Osteocyte (in vitro differentiated cells): ENCODE measurements around the gene LIMS1. TPM values are rescaled to one million over a fixed set of nuclear protein-coding genes. Genes with fewer than 3 reads are reported as not detected.
A peak's percentile ranks its signal among the peaks of the same experiment; 100 is the strongest.
"Not testable (repeated sequence)": the region's sequence is repeated elsewhere in the genome, so short reads cannot be mapped to it uniquely, and the experiment has no call there.

ENCODE experiments used
- DNase-seq: peaks from one replicate; pipeline ENCODE4 v3.0.0; 2021; ENCODE audit warnings: mixed read lengths; ENCODE audit not compliant: unreplicated experiment; ENCODE audit errors: extremely low spot score
- H3K27ac Mint-ChIP-seq: one replicate; pipeline ENCODE4 v1.8.0; 2021; ENCODE audit warnings: mild to moderate bottlenecking, mixed read lengths; ENCODE audit not compliant: unreplicated experiment
- H3K27me3 Mint-ChIP-seq: one replicate; pipeline ENCODE4 v1.8.0; 2021; ENCODE audit warnings: mixed read lengths; ENCODE audit not compliant: unreplicated experiment
- H3K36me3 Mint-ChIP-seq: one replicate; pipeline ENCODE4 v1.8.0; 2021; ENCODE audit warnings: mixed read lengths; ENCODE audit not compliant: unreplicated experiment
- H3K4me1 Mint-ChIP-seq: one replicate; pipeline ENCODE4 v1.8.0; 2021; ENCODE audit warnings: mixed read lengths; ENCODE audit not compliant: unreplicated experiment
- H3K4me3 Mint-ChIP-seq: one replicate; pipeline ENCODE4 v1.8.0; 2021; ENCODE audit warnings: mild to moderate bottlenecking, moderate library complexity, mixed read lengths; ENCODE audit not compliant: unreplicated experiment
- H3K9me3 Mint-ChIP-seq: one replicate; pipeline ENCODE4 v1.8.0; 2021; ENCODE audit warnings: mixed read lengths; ENCODE audit not compliant: unreplicated experiment
- total RNA-seq: library from RNA; stranded (reverse); gene quantifications from 2 replicates; pipeline ENCODE4 v1.2.1, GENCODE V29; 2021
- TF ChIP-seq, protein P1 (sequence below): fragments of 200-600 bp; sonication (generic); IDR thresholded peaks from 2 replicates; pipeline ENCODE4 v1.5.0; 2021; ENCODE audit warnings: antibody characterized with exemption, mild to moderate bottlenecking, moderate library complexity

Gene LIMS1
- total RNA-seq, 1 donor from 2014 or later = 74.4 TPM

DNA sequence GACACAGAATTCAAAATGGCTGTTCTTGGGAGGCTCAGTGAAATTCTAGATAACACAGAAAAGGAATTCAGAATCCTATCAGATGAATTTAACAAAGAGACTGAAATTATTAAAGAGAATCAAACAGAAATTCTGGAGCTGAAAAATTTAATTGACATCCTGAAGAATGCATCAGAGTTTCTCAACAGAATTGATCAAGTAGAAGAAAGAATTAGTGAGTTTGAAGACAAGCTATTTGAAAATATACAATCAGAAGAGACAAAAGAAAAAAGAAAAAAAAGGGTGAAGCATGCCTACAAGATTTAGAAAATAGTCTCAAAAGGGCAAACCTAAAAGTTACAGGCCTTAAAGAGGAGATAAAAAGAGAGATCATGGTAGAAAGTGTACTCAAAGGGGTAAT, 173.0 kb downstream of the LIMS1 start:
- Mint-ChIP-seq H3K36me3 (peaks cover 6% of the 10 kb centered on the region), H3K4me1 (no peaks in the 10 kb centered on the region), H3K4me3 (no peak overlapping the region), H3K27me3 (peaks cover 16% of the 10 kb centered on the region), H3K9me3 (peaks cover 20% of the 10 kb centered on the region), H3K27ac (no peak overlapping the region)
- DNase-seq = no peak
- TF ChIP-seq, protein P1, sequence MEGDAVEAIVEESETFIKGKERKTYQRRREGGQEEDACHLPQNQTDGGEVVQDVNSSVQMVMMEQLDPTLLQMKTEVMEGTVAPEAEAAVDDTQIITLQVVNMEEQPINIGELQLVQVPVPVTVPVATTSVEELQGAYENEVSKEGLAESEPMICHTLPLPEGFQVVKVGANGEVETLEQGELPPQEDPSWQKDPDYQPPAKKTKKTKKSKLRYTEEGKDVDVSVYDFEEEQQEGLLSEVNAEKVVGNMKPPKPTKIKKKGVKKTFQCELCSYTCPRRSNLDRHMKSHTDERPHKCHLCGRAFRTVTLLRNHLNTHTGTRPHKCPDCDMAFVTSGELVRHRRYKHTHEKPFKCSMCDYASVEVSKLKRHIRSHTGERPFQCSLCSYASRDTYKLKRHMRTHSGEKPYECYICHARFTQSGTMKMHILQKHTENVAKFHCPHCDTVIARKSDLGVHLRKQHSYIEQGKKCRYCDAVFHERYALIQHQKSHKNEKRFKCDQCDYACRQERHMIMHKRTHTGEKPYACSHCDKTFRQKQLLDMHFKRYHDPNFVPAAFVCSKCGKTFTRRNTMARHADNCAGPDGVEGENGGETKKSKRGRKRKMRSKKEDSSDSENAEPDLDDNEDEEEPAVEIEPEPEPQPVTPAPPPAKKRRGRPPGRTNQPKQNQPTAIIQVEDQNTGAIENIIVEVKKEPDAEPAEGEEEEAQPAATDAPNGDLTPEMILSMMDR = no peak

DNA sequence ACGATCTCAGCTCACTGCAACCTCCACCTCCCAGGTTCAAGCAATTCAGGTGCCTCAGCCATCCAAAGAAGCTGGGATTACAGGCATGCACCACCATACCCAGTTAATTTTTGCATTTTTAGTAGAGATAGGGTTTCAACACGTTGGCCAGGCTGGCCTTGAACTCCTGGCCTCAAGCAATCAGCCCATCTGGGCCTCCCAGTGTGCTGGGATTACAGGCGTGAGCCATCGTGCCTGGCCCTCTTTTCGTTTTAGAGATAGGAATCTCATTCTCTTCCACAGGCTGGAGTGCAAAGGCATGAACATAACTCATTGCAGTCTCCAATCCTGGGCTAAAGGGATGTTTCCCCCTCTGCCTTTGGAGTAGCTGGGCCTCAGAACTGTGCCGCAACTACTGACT, 182.7 kb downstream of the LIMS1 start:
- H3K9me3 Mint-ChIP-seq, H3K27ac Mint-ChIP-seq, H3K36me3 Mint-ChIP-seq: not testable (repeated sequence)

DNA sequence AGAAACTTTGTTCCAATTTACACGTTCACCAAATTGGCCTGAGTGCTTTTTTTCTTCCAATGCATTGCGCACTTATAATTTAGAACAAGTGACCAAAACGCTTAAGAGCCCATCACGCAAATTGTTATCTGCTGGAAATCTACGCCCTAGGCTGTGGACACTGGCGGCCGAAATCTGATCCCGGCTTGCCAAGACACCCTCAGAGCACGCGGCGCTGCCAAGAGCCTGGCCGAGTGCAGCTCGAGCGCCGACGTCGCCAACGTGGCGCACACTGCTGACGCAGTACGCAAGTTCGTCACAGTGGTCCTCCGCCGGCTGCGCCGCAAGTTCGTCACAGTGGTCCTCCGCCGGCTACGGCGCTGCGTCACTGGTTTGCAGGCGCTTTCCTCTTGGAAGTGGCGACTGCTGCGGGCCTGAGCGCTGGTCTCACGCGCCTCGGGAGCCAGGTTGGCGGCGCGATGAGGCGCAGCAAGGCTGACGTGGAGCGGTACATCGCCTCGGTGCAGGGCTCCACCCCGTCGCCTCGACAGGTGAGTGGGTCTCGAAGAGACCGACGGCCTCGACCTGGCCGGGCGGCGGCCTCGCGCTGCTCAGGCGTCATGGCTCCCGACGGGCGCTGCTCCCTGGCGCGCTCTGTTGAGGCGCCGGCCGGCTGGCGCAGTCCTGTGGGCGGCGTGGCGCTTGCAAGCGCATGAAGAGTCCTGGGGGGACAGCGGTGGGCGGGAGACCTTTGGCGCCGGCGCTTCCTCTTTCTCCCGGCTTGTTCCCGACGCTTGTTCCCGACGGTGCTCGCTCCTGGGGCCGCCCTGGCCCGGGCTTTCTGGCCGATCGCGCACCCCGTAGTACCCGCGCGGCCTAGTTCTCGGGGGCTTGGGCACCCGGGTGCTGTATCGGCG, 185.1 kb downstream of the LIMS1 start, which contains the start of gene RANBP2:
Gene RANBP2, plus strand, starts transcription at position 334 of the 896 bp plus-strand sequence. Its CDS starts 125 bp downstream, at position 459.
- H3K27ac Mint-ChIP-seq = peak within 1 kb of the TSS; percentile 96
- DNase-seq = peak; percentile 97
- no peaks in the 10 kb centered on the region for H3K36me3 Mint-ChIP-seq
- peak within 1 kb of the TSS; percentile 83 for H3K4me3 Mint-ChIP-seq
- H3K4me1 Mint-ChIP-seq = peaks cover 20% of the 10 kb centered on the region
- H3K27me3 Mint-ChIP-seq = no peaks in the 10 kb centered on the region
- TF ChIP-seq, protein P1 = no peak
- H3K9me3 Mint-ChIP-seq = no peaks in the 10 kb centered on the region

More for the DNA sequence above, 182.7 kb downstream of the LIMS1 start:
- H3K4me3 Mint-ChIP-seq, H3K27me3 Mint-ChIP-seq, DNase-seq: not testable (repeated sequence)
- peaks cover 14% of the 10 kb centered on the region for H3K4me1 Mint-ChIP-seq

DNA sequence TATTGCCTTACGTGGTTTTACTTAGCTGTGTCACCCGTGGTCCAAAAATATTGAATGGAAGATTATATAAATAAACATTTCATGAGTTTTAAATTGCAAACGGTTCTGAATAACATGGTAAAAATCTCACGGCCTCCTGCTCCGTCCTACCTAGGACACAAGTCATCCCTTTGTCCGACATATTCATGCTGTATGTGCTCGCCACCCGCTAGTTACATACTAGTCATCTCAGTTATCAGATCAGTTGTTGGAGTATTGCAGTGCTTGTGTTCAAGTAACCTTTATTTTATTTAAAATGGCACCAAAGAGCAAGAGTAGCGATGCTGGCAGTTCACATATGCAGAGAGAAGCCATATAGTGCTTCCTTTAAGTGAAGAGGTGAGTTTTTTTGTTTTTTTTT, 191.8 kb downstream of the LIMS1 start:
- H3K27me3 Mint-ChIP-seq, DNase-seq, H3K9me3 Mint-ChIP-seq, H3K27ac Mint-ChIP-seq, H3K4me3 Mint-ChIP-seq, H3K36me3 Mint-ChIP-seq: not testable (repeated sequence)
- H3K4me1 Mint-ChIP-seq = peaks cover 21% of the 10 kb centered on the region

DNA sequence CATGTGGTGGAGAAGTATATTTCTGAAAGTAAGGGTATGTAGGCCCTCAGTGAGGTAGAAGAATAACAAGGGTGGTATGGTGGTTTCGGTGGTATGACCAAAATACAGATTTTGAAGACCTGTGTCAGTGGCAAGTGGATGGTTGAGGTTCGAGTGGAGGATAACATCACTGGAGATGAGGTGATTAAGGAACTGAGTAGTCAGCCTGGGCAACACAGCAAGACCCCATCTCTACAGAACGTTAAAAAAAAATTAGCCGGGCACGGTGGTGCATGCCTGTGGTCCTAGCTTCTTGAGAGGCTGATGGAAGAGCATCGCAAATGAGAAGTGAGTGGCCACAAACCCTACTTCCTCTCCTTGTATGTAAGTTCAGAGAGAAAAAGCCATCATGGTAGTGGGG, 200.4 kb downstream of the LIMS1 start:
- peak overlapping the region; percentile 64 for H3K27ac Mint-ChIP-seq

More for the DNA sequence above, 200.4 kb downstream of the LIMS1 start:
- not testable (repeated sequence) for H3K4me3 Mint-ChIP-seq, H3K27me3 Mint-ChIP-seq, DNase-seq, H3K9me3 Mint-ChIP-seq
- H3K4me1 Mint-ChIP-seq = peaks cover 12% of the 10 kb centered on the region
- peaks cover 15% of the 10 kb centered on the region for H3K36me3 Mint-ChIP-seq

Other genes with a start within 250 kb of the LIMS1 start
- gene SULT1C2, start 245.6 kb upstream of the LIMS1 start, total RNA-seq = 1.9 and 2.2 TPM in 2 replicates
- gene SULT1C4, start 156.5 kb upstream of the LIMS1 start, total RNA-seq = 6.0 and 7.0 TPM in 2 replicates
- 33.9 and 34.3 TPM in 2 replicates for gene GCC2, start 85.3 kb upstream of the LIMS1 start, total RNA-seq
- 52.8 and 58.6 TPM in 2 replicates for gene RANBP2, start 185.0 kb downstream of the LIMS1 start, total RNA-seq